Activated T-helper 1 cell treated with anti-CD3 and anti-CD28 coated beads, Interleukin-2, amount 50 U/mL, for 16 hours (primary cell): ENCODE measurements around the gene MFF.
"Not testable (repeated sequence)": the region's sequence is repeated elsewhere in the genome, so short reads cannot be mapped to it uniquely, and the experiment has no call there.

Experiments
- DNase-seq, 2 donors: peaks; one replicate each; pipeline ENCODE4 v3.0.0-alpha.2; 2020; ENCODE audit warnings: low read depth in 1 of 2, low spot score in 1 of 2

Gene MFF

GRCh38 chr2:227326783-227327182, 1.7 kb downstream of the MFF start:
- no peak for DNase-seq

GRCh38 chr2:227335713-227336112, 10.7 kb downstream of the MFF start:
- no peak for DNase-seq

GRCh38 chr2:227337442-227337841, 12.4 kb downstream of the MFF start:
- no peak for DNase-seq

GRCh38 chr2:227339098-227339599, 14.1 kb downstream of the MFF start:
- DNase-seq: no peak

GRCh38 chr2:227340106-227340505, 15.1 kb downstream of the MFF start:
- no peak for DNase-seq

GRCh38 chr2:227341553-227341952, 16.5 kb downstream of the MFF start:
- DNase-seq: no peak

GRCh38 chr2:227344231-227344630, 19.2 kb downstream of the MFF start:
- DNase-seq: no peak

GRCh38 chr2:227347117-227347516, 22.1 kb downstream of the MFF start:
- DNase-seq: no peak

GRCh38 chr2:227348324-227348723, 23.3 kb downstream of the MFF start:
- no peak for DNase-seq

- no peak for DNase-seq
These were observed 25.1 kb downstream of the MFF start for GRCh38 chr2:227349989-227350612.

- DNase-seq: no peak
These were observed 26.6 kb downstream of the MFF start for GRCh38 chr2:227351639-227352038.

- no peak for DNase-seq
These were observed 35.3 kb downstream of the MFF start for GRCh38 chr2:227360351-227360750.

GRCh38 chr2:227363756-227364155, 38.7 kb downstream of the MFF start:
- no peak for DNase-seq

- not testable (repeated sequence) for DNase-seq
These were observed 39.7 kb downstream of the MFF start for GRCh38 chr2:227364585-227365263.

GRCh38 chr2:227365833-227366232, 40.8 kb downstream of the MFF start:
- DNase-seq: no peak

GRCh38 chr2:227366769-227367426, 41.8 kb downstream of the MFF start:
- no peak for DNase-seq

GRCh38 chr2:227367427-227367795, 42.4 kb downstream of the MFF start:
- no peak for DNase-seq

GRCh38 chr2:227368574-227368973, 43.5 kb downstream of the MFF start:
- DNase-seq: no peak

GRCh38 chr2:227370092-227370491, 45.0 kb downstream of the MFF start:
- no peak for DNase-seq

- no peak for DNase-seq
These were observed 45.8 kb downstream of the MFF start for GRCh38 chr2:227370791-227371312.

GRCh38 chr2:227373389-227373788, 48.3 kb downstream of the MFF start:
- DNase-seq: no peak

- DNase-seq: peak in 1 of 2 donors; percentile 3
These were observed 49.1 kb downstream of the MFF start for GRCh38 chr2:227374158-227374557.
